Pancreas (tissue), 10 donors: ENCODE results near the gene AKAP6. TPM values are rescaled to one million over a fixed set of nuclear protein-coding genes. Genes with fewer than 3 reads are reported as not detected.
A peak's percentile ranks its signal among the peaks of the same experiment; 100 is the strongest.

Experiments used
- ATAC-seq, 4 donors: fragments of 200-7000 bp; cut with Tn5 transposase; one replicate each; pipeline versions ENCODE4 v1.8.0 to v1.9.1; 2020; ENCODE audit warnings: mild to moderate bottlenecking in 4 of 4, moderate library complexity in 4 of 4
- DNase-seq, 6 donors: peaks; one replicate each; pipeline ENCODE4 v3.0.0-alpha.2; 2020
- FAIRE-seq: peaks from 2 replicates; lab custom pipeline; 2012; peaks lifted over from hg19 to GRCh38; lab: Jason Lieb, UNC
- H3K27ac ChIP-seq, 4 donors: fragments of 200-600 bp; sonication (generic); 1 replicate in 3 of 4; 2 replicates in 1 of 4; pipeline versions ENCODE4 v1.5.0 to v1.8.0; 2020
- H3K27me3 ChIP-seq, 4 donors: fragments of 200-600 bp; one replicate each; pipeline ENCODE4 v1.8.0; 2021
- H3K36me3 ChIP-seq, 3 donors: fragments of 200-600 bp; sonication (generic) in 1 of 3; one replicate each; pipeline versions ENCODE4 v1.5.0 to v1.8.0; 2020 to 2021
- H3K4me1 ChIP-seq, 3 donors: fragments of 200-600 bp; one replicate each; pipeline ENCODE4 v1.8.0; 2021
- H3K4me3 ChIP-seq, 4 donors: fragments of 200-600 bp; sonication (generic) in 2 of 4; one replicate each; pipeline versions ENCODE4 v1.5.0 to v1.8.0; 2020 to 2021
- H3K9me3 ChIP-seq, 4 donors: fragments of 200-600 bp; one replicate each; pipeline ENCODE4 v1.8.0; 2021
- CTCF ChIP-seq, 4 donors: fragments of 200-600 bp; sonication (generic) in 3 of 4; IDR thresholded peaks; one replicate each; pipeline versions ENCODE4 v1.5.0 to v1.8.0; 2021; ENCODE audit warnings: antibody characterized with exemption in 4 of 4
- WGBS, 2 donors: extraction: QIAGEN DNeasy Blood & Tissue Kit; methylation state at CpG; one replicate each; pipeline ENCODE4 v1.1.7; 2013; 5-methylcytosine and 5-hydroxymethylcytosine counted together
- intact Hi-C, 3 donors: fragments of 100-400 bp; cut with DNase I; formaldehyde crosslinking; loops; one replicate each; pipeline versions ENCODE4 v1.11.1 to v1.14.2; 2022
- polyA plus RNA-seq, 2 donors: library from polyadenylated mRNA; stranded (reverse); fragments of 200-250 nt; gene quantifications; one replicate each; pipeline ENCODE4 v1.2.3, GENCODE V29; 2013
- total RNA-seq, 6 donors: library from RNA; stranded (reverse); fragmentation: NEBNext Ultra II Directional in 4 of 6; extraction: Animal tissue kit (Norgen Biotek cat#: 25700) in 4 of 6; gene quantifications; one replicate each; pipeline versions ENCODE4 v1.2.1 to v1.2.4, GENCODE V29; 2021 to 2023
- donor health status: healthy with polysubstance abuse.
- donor health status: DM: no; HTN: no; CAD: no; lungs with moderate emphysema.
- donor health status: DM: no; HTN: no; CAD: no.
- donor health status: control.
- donor health status: control.
- donor health status: Bipolar disorder and iron deficiency.
- donor health status: DM: yes; HTN: yes; CAD: no.
- donor health status: DM: no; HTN: no; CAD: no.
- donor health status: DM: no; HTN: no; CAD: no.
- donor health status: DM: yes; HTN: yes; CAD: no.

Gene AKAP6
- total and polyA plus RNA-seq, 8 donors = 0.34 to 2.2 (median 1.8) TPM

- Histone ChIP-seq H3K27ac (no peak overlapping the region), H3K27me3 (no peaks in the 10 kb centered on the region), H3K4me1 (no peaks in the 10 kb centered on the region), H3K36me3 (no peaks in the 10 kb centered on the region), H3K4me3 (no peak overlapping the region), H3K9me3 (no peaks in the 10 kb centered on the region)
- DNase-seq (no peak), ATAC-seq (peak in 1 of 4 donors; percentile 22), FAIRE-seq (no peak)
- 39 to 62% methylated on average over 1 of the region's 1 CpG for WGBS, 2 donors
- TF ChIP-seq CTCF (IDR thresholded peaks at IDR 0.05) = no peak
- intact Hi-C loops = no loop called here
These were observed 264.3 kb downstream of the AKAP6 start for GRCh38 chr14:32593290-32593942.

GRCh38 chr14:32594766-32595165 is 265.7 kb downstream of the AKAP6 start:
- ATAC-seq (no peak), DNase-seq (no peak), FAIRE-seq (no peak)
- TF ChIP-seq CTCF (IDR thresholded peaks at IDR 0.05) = no peak
- no peaks in the 10 kb centered on the region for H3K36me3 ChIP-seq
- no peak overlapping the region for H3K27ac ChIP-seq
- 81 to 88% methylated on average over 3 of the region's 3 CpGs for WGBS, 2 donors
- H3K27me3 ChIP-seq = no peaks in the 10 kb centered on the region
- no peaks in the 10 kb centered on the region for H3K4me1 ChIP-seq
- intact Hi-C loops = no loop called here
- no peaks in the 10 kb centered on the region for H3K9me3 ChIP-seq
- no peak overlapping the region for H3K4me3 ChIP-seq

GRCh38 chr14:32595497-32595896 is 266.4 kb downstream of the AKAP6 start:
- Histone ChIP-seq H3K27ac (no peak overlapping the region), H3K36me3 (no peaks in the 10 kb centered on the region), H3K9me3 (no peaks in the 10 kb centered on the region), H3K4me1 (no peaks in the 10 kb centered on the region), H3K27me3 (no peaks in the 10 kb centered on the region), H3K4me3 (no peak overlapping the region)
- no peak for FAIRE-seq
- no peak for DNase-seq
- ATAC-seq = no peak
- 84 to 94% methylated on average over 4 of the region's 4 CpGs for WGBS, 2 donors
- no peak for TF ChIP-seq CTCF (IDR thresholded peaks at IDR 0.05)
- intact Hi-C loops = no loop called here

- DNase-seq (no peak), FAIRE-seq (no peak), ATAC-seq (no peak)
- Histone ChIP-seq H3K36me3 (no peaks in the 10 kb centered on the region), H3K9me3 (no peaks in the 10 kb centered on the region), H3K4me1 (no peaks in the 10 kb centered on the region), H3K27me3 (no peaks in the 10 kb centered on the region), H3K27ac (no peak overlapping the region), H3K4me3 (no peak overlapping the region)
- no peak for TF ChIP-seq CTCF (IDR thresholded peaks at IDR 0.05)
- intact Hi-C loops = no loop called here
- WGBS, 2 donors = 87 to 92% methylated on average over 2 of the region's 2 CpGs
These were observed 267.3 kb downstream of the AKAP6 start for GRCh38 chr14:32596390-32596789.

- ATAC-seq = no peak
These were observed 268.7 kb downstream of the AKAP6 start for GRCh38 chr14:32597771-32598170.

More at GRCh38 chr14:32597771-32598170, 268.7 kb downstream of the AKAP6 start:
- Histone ChIP-seq H3K27ac (no peak overlapping the region), H3K9me3 (no peaks in the 10 kb centered on the region), H3K36me3 (no peaks in the 10 kb centered on the region), H3K27me3 (no peaks in the 10 kb centered on the region), H3K4me1 (no peaks in the 10 kb centered on the region), H3K4me3 (no peak overlapping the region)
- intact Hi-C loops = no loop called here
- DNase-seq (no peak), FAIRE-seq (no peak)
- 91 to 98% methylated on average over 2 of the region's 2 CpGs for WGBS, 2 donors
- no peak for TF ChIP-seq CTCF (IDR thresholded peaks at IDR 0.05)
